ENCODE results near the gene HSPA9.

HSPA9 gene

DNA sequence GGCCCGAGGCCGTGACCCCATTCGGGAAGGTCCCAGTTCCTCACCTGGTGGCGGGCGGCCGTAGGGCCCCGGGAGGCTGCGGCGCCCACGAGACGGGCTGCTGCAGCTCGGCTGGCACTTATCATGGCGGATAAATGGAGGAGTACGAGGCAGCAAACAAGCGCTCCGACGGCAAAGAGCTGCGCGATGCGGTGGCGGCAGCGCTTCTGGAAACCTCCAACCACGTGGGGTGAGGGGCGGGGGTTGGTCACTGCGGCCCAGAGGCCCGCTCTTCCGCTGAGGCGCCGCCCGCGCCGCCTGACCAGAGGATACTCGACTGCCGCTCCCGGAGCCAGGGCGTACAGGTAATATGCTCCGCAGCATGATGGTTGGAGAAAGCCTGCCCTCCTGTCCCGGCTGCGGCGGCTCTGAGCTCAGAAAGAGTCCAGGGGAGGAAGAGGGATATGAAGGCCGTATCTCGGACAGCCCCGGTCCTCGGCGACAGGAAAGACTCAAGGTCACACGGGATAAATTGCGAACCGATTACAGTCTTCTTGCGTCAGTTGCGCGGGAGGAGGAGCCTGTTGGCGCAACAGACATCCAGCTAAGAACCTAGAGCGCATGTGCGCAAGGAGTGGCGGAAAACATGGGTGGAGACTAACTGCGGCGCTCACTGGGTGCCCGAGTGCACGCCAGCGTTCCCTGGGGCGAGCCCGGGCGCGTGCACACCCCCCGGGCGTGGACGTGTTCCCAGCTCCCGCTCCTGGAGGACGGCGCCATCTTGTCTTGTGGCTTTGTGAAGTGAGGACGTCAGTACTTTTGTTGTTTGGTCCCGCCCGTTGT is at the start of gene HSPA9:
TSS of gene HSPA9 (minus strand) at position 208 of the 822 bp plus-strand sequence. CDS start at position 125, 83 bp downstream.
- FAIRE-seq (peak; percentile 97), DNase-seq (ENCODE audit: insufficient read length, low spot score) (peak; percentile 95)

DNA sequence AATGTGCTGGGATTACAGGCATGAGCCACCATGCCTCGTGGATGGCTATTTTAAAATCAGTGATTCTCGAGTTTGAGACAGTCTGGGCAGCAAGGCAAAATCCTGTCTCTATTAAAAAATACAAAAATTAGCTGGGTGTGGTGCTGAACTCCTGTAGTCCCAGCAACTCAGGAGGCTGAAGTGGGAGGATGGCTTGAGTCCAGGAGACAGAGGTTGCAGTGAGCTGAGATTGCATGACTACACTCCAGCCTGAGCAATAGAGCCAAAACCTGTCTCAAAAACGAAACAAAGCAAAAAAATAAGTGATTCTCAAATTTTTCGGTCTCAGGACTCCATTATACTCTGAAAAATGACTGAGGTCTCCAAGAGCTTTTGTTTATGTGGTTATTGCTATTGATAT is 47.9 kb upstream of the HSPA9 start:
- DNase-seq (ENCODE audit: insufficient read length, low spot score) (no peak), FAIRE-seq (no peak)

DNA sequence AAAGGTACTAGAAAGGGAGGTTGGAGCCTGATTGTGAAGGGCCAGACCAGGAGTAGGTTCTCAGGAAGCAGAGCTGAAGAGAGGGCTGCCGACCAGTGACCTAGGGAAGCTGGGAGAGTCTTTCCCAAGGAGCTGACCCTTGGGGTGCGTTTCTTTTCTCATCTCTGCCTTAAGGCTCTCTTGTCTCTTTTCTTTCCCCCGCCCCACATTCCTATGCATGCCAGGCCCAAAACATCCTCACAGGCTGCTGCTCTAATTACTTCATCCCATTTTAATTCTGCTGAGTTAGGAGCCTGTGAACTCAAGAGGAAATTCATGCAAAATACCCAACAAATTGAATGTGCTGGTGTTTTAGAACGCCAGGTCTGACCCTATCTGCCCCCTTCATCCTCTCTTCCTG is 46.9 kb upstream of the HSPA9 start:
- FAIRE-seq (no peak), DNase-seq (ENCODE audit: insufficient read length, low spot score) (no peak)

DNA sequence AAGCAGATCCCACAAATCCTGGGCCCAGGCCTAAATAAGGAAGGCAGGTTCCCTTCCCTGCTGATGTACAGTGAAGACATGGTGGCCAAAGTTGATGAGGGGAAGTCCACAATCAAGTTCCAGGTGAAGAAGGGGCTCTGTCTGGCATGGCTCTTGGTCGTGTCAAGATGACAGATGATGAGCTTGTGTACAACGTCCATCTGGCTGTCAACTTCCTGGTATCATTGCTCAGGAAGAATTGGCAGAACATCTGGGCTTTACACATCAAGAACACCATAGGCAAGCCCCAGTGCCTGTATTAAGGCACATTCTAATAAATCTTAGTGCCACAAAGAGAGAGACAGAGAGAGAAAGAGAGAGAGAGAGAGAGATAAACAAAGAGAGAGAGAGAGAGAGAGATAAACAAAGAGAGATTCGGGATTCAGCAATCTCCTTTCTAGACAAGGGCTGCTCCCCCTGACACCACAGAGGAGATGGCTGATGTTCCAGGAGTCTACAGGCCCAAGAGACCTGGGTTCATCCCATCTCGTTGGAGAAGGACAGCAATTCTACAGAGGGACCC is 45.5 kb upstream of the HSPA9 start:
- DNase-seq (ENCODE audit: insufficient read length, low spot score) (no peak), FAIRE-seq (no peak)

DNA sequence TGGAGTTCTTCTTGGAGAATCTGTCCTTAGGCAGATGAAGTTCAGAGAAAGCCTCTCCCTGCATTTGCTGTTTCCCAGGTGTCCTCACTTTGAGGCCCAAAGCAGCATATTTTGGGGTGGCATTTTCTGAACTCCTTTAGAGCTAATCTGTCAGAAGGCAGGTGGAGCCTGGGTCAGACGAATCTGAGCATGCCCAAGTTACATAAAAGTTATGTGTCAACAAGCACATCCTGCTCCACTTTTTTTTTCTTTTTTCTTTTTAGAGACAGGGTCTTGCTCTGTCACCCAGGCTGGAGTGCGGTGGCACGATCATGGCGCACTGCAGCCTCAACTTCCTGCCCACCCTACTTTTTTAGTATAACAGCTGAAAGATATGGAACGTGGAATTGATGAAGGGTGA is 41.3 kb upstream of the HSPA9 start:
- DNase-seq (ENCODE audit: insufficient read length, low spot score) (no peak), FAIRE-seq (no peak)

DNA sequence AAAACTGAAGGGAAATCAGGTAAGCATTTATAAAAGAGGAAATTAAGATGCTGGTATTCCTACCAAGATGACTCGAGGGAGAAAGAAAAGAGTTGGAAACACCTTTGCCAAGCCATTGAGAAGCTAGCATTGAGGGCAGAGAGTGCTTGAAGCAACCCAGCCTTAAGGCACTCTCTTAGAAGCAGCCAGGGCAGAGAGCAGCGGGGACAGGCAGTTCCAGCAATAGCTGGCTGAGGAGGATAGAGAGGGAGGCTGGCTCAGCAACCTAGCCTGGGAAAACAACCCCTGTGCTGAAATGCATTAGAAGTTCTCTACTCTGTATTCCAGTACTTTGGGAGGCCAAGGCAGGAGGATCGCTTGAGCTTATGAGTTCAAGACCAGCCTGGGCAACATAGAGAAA is 40.3 kb upstream of the HSPA9 start:
- FAIRE-seq (no peak), DNase-seq (ENCODE audit: insufficient read length, low spot score) (no peak)

DNA sequence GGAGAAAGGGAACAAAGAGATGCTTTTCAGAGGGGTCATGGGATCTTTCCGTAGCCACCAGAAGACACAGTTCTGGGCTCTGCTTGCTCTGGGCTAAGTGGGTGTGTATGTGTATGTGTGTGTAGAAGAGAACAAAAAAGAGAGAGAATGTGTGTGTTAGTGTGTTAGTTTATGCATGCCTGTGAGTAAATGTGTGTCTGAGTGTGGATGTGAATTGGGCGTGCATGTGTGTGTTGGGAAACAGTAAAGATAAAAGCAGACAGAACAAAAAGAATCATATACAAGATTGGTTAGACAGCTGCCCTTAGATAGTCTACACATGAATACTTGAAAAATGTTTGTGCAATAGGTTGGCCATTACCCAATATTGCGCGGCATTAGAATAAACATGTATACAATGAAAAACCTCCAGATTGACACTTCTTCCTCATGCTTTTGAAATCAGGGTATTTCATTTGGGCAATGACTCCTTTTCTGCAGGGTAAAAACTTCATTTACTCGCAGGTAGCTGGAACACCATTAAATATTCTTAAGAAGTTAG is 36.5 kb upstream of the HSPA9 start:
- no peak for DNase-seq (ENCODE audit: insufficient read length, low spot score)
- FAIRE-seq: no peak

DNA sequence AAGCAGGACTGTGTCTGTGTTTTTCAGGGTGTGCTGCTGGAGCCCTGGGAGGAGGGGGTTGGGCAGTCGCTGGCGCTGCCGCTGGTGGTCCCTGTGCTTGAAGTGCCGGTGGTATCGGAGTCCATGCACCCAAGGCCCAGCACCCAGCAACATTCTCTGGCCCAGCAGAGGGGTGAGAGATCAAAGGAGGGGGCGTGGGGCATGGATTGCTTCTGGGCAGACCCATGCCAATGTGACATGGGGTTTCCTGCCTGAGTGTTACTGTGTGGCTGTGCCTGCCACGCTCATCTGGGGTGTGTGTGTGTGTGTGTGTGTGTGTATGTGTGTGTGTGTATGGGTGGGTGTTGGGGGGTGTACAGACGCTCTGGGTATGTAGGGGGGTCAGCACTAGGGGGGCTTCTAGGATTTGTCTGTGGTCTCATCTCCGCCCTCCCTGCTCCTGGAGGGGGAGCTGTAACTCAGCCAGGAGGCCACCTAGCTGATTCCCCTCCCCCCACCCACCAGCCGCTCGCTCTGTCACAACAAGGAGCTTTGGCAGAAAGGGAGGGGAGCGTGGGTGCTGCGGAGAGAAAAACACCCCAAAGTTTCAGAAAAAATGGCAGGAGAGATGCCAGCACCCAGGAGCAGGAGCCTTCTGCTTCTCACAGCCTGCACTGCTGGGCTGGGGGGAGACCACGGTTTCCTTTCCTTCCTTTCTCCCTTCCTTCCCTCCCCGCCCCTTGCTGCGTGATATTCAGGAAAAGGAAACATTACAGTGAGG is 35.9 kb upstream of the HSPA9 start:
- DNase-seq (ENCODE audit: insufficient read length, low spot score) (no peak), FAIRE-seq (no peak)

DNA sequence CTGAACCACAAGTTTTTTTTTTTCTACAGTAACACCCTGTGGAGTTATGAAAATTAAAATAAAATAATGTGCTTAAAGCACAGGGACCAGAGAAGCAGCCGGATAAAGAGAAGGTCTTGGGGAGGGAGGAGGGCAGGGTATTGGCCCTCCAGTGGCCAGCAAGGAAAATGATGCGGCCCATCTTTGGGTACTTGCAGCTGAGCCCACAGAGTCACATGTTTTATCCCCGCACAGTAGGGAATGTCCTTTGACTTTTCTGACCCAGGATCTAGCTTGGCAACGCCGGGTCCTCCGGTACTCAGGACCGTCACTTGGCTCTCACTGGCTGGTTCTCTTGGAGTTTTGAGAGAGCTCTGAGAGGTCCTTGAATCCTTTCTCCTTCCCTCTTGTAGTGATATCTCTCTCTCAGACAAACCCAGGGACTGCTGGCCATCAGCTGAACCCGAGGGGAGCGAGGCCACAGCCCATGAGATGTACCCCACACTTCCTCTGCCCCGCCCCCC is 35.3 kb upstream of the HSPA9 start:
- FAIRE-seq: no peak
- no peak for DNase-seq (ENCODE audit: insufficient read length, low spot score)

DNA sequence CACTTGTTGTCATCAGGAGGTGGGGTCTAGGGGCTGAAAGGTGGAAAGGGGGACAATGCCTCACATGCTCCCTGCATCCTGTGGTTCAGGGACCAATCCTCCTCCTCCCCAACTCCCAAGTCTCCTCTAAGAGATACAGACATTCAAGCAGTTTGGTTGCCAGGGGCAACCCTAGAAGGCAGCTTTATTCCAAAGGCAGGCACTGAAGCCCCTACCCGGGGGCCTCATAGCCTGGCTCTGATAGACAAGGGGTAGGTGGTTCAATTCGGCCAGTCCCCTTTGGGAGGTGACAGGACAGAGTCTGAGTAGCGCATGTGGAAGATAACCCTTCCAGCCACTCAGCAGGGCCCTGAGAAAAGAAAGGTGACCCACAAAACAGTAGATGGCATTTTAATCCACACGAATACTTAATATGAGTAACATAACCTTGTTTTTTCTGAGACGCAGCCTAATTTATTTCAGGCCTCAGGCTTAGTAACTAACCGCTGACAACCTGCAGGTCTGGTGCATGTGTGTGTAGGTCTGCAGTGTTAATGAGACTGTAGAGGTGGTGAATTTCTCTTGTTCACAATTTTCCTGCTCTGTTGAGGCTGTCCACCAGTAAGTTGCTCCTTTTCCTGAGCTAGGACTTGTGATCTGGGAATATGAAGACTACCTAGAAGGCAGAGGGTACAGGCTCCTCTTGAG is 31.3 kb upstream of the HSPA9 start:
- no peak for FAIRE-seq
- DNase-seq (ENCODE audit: insufficient read length, low spot score): no peak

DNA sequence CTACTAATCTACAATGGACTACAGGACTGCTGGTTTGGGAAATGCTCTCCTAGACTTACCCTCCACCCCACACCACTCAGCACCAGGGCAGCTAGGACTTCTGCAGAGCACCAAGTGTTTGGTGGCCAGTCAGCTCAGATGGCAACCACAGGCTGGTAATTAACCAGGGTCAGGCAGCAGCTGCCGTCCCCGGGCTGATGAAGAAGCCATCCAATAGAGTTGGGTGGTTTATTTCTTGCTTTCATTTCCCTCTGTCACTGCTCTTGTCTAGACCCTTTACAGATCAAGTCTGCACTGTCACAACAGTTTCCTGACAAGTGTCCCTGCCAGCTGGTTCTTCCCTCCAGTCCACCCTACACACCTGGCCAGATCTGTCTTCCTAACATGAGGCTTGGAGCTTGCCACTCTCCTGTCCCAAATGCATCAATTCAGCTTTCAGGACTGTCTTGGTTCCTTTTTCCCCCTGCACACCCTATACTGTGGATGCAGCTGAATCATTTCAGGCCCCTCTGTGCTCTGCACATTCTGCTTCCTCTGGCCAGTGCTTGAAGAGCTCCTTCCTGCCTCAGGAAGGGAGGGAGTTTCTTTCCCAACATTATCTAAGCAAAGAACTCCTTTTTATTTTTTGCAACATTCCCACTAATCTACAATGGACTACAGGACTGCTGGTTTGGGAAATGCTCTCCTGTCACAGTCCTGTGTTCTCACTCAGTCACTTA is 30.2 kb upstream of the HSPA9 start:
- peak; percentile 93 for FAIRE-seq
- peak; percentile 47 for DNase-seq (ENCODE audit: insufficient read length, low spot score)

DNA sequence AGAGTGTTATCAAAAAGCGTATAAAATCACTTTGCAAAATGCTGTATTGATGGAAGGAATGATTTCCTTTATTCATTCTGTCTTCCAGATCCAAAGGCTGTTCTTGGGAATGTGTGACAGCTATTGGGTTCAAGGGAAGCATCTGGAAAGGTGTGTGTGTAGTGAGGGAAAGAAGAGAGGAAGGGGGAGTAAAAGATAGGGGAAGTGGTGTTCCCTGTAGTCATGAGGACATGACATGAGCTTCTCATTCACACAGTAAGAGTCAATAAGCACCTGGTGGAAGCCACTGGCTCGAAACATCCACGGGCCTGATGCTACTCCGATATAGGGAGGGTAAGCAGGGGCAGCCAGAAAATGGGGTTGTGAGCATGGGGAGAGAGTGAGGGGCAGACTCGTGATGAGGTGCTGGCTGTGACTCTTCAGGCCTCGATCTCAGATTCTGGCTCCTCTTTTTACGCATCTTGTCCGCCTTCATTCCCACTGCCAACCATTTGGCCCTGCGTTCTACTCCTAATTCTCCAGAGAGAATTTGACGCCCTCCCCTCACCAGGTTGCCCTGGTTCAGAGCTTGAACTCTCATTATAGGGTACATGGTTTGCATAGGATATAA is 29.1 kb upstream of the HSPA9 start:
- DNase-seq (ENCODE audit: insufficient read length, low spot score): no peak
- FAIRE-seq: no peak

DNA sequence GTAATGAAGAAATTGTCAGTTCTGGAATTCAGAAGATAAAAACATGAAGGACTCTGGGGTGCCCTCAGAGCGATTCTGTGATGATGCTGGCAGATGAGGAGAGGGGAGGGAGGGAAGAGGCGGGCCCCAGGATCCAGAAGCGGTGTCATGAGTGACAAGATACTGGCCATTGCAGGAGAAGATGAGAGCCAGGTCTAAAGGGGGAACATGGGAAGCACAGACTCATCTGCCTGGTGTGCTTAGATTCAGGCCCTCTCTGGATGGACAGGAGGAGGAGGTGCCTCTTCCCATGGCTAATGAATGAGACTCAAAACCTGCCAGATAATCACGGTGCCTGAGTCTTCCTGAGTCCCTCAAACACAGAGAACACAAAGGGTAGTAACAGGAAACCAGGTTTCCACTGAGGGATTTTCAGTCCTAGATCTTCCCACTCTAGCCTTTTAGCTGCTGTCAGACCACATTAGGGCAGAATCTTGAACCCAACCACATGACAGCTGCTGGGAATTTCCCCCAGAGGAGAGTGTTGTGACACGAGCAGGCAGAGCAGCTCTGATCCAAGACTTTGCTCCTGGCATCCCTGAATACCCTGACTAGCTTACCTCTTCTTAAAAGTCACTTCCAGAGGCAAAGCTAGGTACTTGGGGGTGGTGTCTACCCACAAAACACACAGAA is 28.2 kb upstream of the HSPA9 start:
- no peak for DNase-seq (ENCODE audit: insufficient read length, low spot score)
- FAIRE-seq: peak; percentile 93

DNA sequence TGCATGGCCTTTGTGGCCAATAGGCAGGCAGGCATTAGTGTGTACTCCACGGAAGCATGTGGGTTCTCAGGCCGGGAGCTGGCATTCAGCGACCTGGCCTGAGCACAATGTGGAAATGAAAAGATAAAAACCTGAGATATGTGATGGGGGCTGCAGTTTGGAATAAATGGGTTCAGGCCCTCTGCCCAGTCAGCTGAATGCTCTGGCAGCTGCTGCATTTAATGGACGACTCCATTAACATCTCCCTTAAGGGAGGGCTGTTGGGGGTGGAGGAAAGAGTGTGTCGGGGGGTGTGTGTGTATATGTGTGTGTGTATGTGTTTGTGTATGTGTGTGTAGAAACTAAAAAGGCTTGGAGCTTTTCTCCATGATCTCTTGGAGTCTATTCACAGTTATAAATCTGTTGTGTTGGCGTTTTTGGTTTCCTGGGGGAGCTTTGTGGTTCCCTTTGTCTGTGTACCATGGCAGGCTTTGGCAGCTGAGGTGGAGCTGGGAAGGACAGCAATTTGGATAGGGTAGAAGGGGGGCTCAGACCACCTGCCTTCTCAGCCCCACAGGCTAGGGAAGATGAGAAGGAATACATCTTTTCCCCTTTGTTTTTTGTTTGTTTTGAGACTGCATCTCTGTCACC is 27.3 kb upstream of the HSPA9 start:
- FAIRE-seq: peak; percentile 18
- no peak for DNase-seq (ENCODE audit: insufficient read length, low spot score)

DNA sequence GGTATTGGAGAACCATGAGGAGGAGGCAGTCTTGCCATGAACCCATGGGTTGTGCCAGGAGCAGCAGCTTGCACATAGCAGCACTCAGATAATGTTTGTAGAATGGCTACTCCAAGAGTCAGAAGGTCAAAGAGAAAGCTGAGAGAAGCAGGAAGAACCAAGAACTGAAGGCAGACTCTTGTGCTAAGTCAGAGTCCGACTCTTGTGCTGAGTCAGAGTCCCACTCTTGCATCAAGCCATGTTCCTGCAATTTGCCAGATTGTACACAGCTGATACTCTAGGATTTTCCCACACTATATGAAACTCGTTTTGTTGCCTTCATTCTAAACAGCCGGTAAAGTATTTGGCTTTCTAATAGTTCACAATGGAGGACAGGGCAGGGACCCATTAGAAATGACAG is 26.2 kb upstream of the HSPA9 start:
- DNase-seq (ENCODE audit: insufficient read length, low spot score) (no peak), FAIRE-seq (no peak)

DNA sequence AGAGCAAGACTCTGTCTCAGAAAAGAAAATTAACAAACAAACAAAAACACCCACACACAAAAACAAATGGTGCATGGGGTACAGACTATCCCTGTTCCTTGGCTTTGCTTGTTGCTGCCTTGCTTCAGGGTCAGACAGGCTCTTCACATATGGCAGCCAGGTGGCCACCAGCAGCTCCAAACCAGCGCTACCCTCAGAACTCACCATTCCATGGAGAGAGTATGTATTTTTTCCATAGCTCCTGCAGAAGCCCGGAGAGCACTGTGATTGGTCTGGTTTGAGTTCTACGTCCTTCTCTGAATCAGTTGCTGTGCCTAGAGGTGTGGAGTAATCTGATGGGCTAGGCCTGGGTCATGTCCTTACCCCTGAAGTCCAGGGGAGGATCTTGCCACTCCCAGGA is 25.2 kb upstream of the HSPA9 start:
- no peak for DNase-seq (ENCODE audit: insufficient read length, low spot score)
- FAIRE-seq: no peak

DNA sequence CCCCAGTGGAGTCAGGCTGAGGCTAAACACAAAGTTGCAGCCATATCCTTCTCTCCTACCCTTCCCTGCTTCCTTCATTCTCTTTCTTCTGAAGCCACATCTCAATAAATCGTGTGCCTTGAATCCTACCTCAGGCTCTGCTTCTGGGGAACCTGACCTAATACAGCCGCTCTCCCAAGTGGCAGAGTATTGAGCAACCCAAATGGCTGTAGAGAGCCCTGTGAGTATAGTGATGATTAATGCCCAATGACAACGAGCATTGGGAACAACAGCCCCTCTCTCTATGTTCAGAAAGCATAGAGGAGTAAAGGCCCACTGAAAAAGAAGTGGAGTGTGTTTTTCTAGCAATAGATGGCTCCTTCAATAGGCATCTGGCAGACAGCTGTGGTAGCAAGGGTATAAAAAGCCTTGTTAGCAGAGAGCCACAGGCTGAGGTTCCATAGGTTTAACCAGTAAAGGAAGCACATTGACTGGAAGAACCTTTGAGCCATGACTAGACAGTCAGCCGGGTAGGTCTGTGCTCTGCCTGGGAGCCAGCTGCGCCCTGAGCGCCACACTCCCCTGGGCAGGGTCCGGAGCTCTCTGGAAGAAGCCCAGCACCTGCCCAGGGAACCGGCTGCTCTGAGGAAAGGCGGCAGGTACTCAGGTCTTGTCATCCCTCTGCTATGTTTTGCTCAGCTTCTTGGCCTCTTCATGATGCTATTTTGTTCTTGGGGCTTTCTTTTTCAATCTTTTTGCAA is 22.6 kb upstream of the HSPA9 start:
- FAIRE-seq (no peak), DNase-seq (ENCODE audit: insufficient read length, low spot score) (no peak)

All from GM19239 (cell line).